WTC11 (cell line): ENCODE data around the gene OXSR1.

Experiments
- CTCF ChIP-seq: fragments of 200-600 bp; IDR thresholded peaks from 2 replicates; pipeline ENCODE4 v1.8.0; 2022; ENCODE audit warnings: antibody characterized with exemption
- MAX ChIP-seq: sonication (generic); formaldehyde crosslinking; IDR thresholded peaks from 2 replicates; pipeline ENCODE4 v1.8.0; 2022; ENCODE audit warnings: mild to moderate bottlenecking, missing genetic modification reagents
- NFE2L1 ChIP-seq: sonication (generic); formaldehyde crosslinking; IDR thresholded peaks from 2 replicates; pipeline ENCODE4 v1.8.1; 2023; ENCODE audit warnings: missing genetic modification reagents
- ZNF232 ChIP-seq: sonication (generic); formaldehyde crosslinking; IDR thresholded peaks from 2 replicates; pipeline ENCODE4 v1.8.0; 2022; ENCODE audit warnings: mild to moderate bottlenecking, missing genetic modification reagents
- ZNF425 ChIP-seq: fragments of 250-450 bp; sonication (Bioruptor Pico); conservative IDR thresholded peaks from 2 replicates; pipeline ENCODE4 v1.9.0; 2021; ENCODE audit warnings: mild to moderate bottlenecking

- no peak for TF ChIP-seq ZNF425 (CRISPR knock-in tag)
- TF ChIP-seq MAX (CRISPR knock-in tag) = no peak
- no peak for TF ChIP-seq CTCF
- TF ChIP-seq ZNF232 (CRISPR knock-in tag) = no peak
- TF ChIP-seq NFE2L1 (CRISPR knock-in tag) = no peak
Measured at GRCh38 chr3:38245930-38246329, 80.6 kb downstream of the OXSR1 start.
